ENCODE measurements around the gene AHI1. TPM values are rescaled to one million over a fixed set of nuclear protein-coding genes. Genes with fewer than 3 reads are reported as not detected.

AHI1 gene
- total RNA-seq, 1 donor from 2014 or later: 33.5 TPM

DNA sequence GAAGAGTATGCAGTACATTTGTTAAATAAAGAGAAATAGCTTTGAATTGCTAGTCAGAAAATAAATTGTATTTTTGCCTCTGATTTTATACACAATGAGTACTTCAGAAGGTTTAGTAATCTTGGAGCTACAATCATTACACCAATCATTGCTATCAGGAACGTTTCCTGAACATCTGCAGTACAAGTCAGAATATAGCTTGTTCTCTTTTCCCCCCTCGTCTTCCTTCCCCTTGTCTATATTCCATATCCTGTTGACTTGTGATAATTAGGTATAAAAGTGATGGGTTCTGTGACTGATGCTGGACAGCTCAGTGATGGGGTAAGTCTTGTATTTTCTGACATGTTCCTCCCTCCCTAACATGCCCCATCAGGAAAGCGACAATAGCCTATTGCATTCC, 94.0 kb downstream of the AHI1 start:
- Mint-ChIP-seq H3K4me3 (ENCODE audit: unreplicated experiment) (no peak overlapping the region), H3K27ac (ENCODE audit: unreplicated experiment) (no peak overlapping the region), H3K27me3 (ENCODE audit: unreplicated experiment) (no peaks in the 10 kb centered on the region), H3K4me1 (ENCODE audit: unreplicated experiment) (no peaks in the 10 kb centered on the region), H3K9me3 (ENCODE audit: unreplicated experiment) (no peaks in the 10 kb centered on the region), H3K36me3 (ENCODE audit: unreplicated experiment) (peaks cover 21% of the 10 kb centered on the region)
- DNase-seq (ENCODE audit: extremely low spot score, unreplicated experiment): no peak
- TF ChIP-seq, protein P1, sequence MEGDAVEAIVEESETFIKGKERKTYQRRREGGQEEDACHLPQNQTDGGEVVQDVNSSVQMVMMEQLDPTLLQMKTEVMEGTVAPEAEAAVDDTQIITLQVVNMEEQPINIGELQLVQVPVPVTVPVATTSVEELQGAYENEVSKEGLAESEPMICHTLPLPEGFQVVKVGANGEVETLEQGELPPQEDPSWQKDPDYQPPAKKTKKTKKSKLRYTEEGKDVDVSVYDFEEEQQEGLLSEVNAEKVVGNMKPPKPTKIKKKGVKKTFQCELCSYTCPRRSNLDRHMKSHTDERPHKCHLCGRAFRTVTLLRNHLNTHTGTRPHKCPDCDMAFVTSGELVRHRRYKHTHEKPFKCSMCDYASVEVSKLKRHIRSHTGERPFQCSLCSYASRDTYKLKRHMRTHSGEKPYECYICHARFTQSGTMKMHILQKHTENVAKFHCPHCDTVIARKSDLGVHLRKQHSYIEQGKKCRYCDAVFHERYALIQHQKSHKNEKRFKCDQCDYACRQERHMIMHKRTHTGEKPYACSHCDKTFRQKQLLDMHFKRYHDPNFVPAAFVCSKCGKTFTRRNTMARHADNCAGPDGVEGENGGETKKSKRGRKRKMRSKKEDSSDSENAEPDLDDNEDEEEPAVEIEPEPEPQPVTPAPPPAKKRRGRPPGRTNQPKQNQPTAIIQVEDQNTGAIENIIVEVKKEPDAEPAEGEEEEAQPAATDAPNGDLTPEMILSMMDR (IDR thresholded peaks at IDR 0.05): no peak

DNA sequence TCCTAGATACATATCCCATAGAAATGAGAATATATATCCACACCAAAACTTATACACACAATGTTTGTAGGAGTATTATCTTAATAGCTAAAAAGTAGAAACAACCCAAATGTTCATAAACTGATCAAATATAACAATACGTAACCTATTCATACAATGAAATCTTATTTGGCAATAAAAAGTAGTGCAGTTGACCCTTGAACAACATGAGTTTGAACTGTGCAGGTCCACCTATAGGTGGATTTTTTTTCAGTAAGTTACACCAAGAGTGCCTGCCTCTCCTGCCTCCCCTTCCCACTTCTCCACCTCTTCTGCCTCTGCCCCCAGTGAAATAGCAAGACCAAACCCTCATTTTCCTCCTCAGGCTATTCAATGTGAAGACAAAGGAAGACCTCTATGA, 95.2 kb downstream of the AHI1 start:
- Mint-ChIP-seq H3K4me1 (ENCODE audit: unreplicated experiment) (no peaks in the 10 kb centered on the region), H3K27ac (ENCODE audit: unreplicated experiment) (no peak overlapping the region), H3K9me3 (ENCODE audit: unreplicated experiment) (no peaks in the 10 kb centered on the region), H3K36me3 (ENCODE audit: unreplicated experiment) (peaks cover 21% of the 10 kb centered on the region), H3K4me3 (ENCODE audit: unreplicated experiment) (no peak overlapping the region), H3K27me3 (ENCODE audit: unreplicated experiment) (no peaks in the 10 kb centered on the region)
- DNase-seq (ENCODE audit: extremely low spot score, unreplicated experiment): no peak
- TF ChIP-seq, protein P1 (IDR thresholded peaks at IDR 0.05): no peak

DNA sequence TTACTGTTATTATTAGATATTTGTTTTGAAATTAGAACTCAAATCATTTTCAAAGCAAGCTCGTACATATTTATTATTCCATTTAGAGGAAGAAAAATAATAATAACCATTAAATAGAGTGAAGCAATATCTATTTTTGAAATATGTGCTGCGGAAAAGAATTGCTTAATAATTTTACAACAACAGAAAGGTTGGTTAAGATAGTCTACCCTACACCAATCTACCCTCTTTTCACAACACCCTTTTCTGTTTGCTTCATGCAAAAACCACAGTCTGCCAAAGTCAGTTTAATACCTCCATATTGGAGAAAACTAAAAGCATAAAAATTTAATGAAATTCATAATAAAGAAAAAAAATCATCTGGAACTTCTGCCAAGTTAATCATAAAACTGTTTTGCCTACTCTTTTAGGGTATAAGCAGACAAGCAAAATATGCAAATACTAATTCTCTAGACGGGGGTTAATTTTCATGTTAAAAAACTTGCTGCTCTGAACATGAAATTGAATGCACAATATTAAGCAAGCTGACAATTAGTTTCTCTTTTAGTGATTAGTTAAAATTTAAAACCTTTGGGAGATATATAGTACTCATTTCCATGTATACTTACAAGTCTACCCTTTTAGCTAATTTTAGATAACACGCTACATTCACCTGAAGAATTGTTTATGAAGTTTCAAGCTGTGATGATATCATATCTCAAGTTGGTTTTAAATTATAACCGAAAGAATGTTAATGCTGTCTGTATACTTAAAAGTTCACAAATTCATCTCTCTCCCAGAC, 100.2 kb downstream of the AHI1 start:
- Mint-ChIP-seq H3K27me3 (ENCODE audit: unreplicated experiment) (no peaks in the 10 kb centered on the region), H3K36me3 (ENCODE audit: unreplicated experiment) (peaks cover 11% of the 10 kb centered on the region), H3K4me3 (ENCODE audit: unreplicated experiment) (no peak overlapping the region), H3K4me1 (ENCODE audit: unreplicated experiment) (no peaks in the 10 kb centered on the region), H3K27ac (ENCODE audit: unreplicated experiment) (no peak overlapping the region), H3K9me3 (ENCODE audit: unreplicated experiment) (no peaks in the 10 kb centered on the region)
- TF ChIP-seq, protein P1 (IDR thresholded peaks at IDR 0.05): no peak
- no peak for DNase-seq (ENCODE audit: extremely low spot score, unreplicated experiment)

DNA sequence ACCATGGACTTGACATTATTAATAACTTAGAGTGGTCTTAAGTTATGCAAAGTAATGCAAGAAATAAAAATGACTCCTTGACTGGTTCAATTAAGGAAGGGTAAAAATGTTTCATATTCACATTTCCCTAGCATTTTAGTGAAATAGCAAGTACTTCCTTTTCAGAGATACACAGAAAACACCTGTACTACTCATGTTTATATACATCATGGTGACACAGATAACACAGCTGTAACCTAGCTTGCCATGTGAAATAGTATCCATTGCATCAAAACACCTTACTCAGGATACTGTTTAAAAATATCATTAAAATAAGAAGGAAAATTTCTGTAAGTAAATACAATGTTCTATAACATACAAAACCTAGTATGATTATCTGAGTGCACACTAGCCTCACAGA, 102.4 kb downstream of the AHI1 start:
- H3K4me3 Mint-ChIP-seq (ENCODE audit: unreplicated experiment): no peak overlapping the region
- TF ChIP-seq, protein P1 (IDR thresholded peaks at IDR 0.05): no peak
- no peak for DNase-seq (ENCODE audit: extremely low spot score, unreplicated experiment)
- peaks cover 7% of the 10 kb centered on the region for H3K36me3 Mint-ChIP-seq (ENCODE audit: unreplicated experiment)
- no peak overlapping the region for H3K27ac Mint-ChIP-seq (ENCODE audit: unreplicated experiment)
- H3K9me3 Mint-ChIP-seq (ENCODE audit: unreplicated experiment): no peaks in the 10 kb centered on the region
- no peaks in the 10 kb centered on the region for H3K27me3 Mint-ChIP-seq (ENCODE audit: unreplicated experiment)
- no peaks in the 10 kb centered on the region for H3K4me1 Mint-ChIP-seq (ENCODE audit: unreplicated experiment)

DNA sequence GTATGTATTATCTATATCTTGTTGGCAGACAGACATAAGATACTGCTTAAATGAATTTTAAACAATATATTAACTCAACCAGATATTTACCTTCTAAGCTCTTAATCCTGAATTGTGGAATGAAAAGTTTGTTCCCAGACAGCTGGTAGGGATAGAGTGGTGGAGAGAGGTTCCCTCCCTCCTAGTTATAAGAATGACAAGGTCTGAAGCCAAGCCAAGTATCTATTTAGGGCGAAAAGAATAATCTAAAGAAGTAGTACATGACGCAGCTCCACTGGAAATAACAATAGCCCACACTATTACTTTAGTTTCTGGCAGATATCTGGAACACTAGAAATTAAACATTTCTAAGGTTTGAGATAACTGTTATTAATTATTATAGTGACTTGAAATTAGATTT, 104.3 kb downstream of the AHI1 start:
- no peak overlapping the region for H3K4me3 Mint-ChIP-seq (ENCODE audit: unreplicated experiment)
- H3K9me3 Mint-ChIP-seq (ENCODE audit: unreplicated experiment): no peaks in the 10 kb centered on the region
- no peak overlapping the region for H3K27ac Mint-ChIP-seq (ENCODE audit: unreplicated experiment)
- TF ChIP-seq, protein P1 (IDR thresholded peaks at IDR 0.05): no peak
- peaks cover 8% of the 10 kb centered on the region for H3K36me3 Mint-ChIP-seq (ENCODE audit: unreplicated experiment)
- H3K4me1 Mint-ChIP-seq (ENCODE audit: unreplicated experiment): no peaks in the 10 kb centered on the region
- no peak for DNase-seq (ENCODE audit: extremely low spot score, unreplicated experiment)
- H3K27me3 Mint-ChIP-seq (ENCODE audit: unreplicated experiment): no peaks in the 10 kb centered on the region

Data from osteocyte (in vitro differentiated cells).